Fibroblast of peridontal ligament (primary cell): ENCODE data around the gene PINLYP.
"Not testable (repeated sequence)": the region's sequence is repeated elsewhere in the genome, so short reads cannot be mapped to it uniquely, and the experiment has no call there.

Experiments
- DNase-seq: peaks from one replicate; pipeline ENCODE4 v3.0.0-alpha.2; 2010; ENCODE audit errors: extremely low read depth

The PINLYP gene

DNA sequence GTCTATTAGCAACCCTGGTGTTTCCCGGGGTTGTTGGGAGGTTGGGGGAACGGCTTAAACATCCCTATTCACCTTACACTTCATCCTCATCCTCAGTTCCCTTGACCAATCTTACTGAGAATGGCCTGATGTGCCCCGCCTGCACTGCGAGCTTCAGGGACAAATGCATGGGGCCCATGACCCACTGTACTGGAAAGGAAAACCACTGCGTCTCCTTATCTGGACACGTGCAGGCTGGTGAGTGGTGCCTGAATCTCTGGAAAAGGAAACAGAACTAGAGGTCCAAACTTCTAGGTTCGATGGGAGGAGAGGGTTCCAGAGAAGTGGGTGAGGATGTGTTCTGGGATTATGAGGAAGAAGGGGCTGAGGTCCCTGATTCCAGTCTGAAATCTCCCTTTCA lies 5.9 kb downstream of the PINLYP start:
- DNase-seq, result no peak

GRCh38 chr19:43582495-43582894 lies 6.9 kb downstream of the PINLYP start:
- DNase-seq, result no peak

DNA sequence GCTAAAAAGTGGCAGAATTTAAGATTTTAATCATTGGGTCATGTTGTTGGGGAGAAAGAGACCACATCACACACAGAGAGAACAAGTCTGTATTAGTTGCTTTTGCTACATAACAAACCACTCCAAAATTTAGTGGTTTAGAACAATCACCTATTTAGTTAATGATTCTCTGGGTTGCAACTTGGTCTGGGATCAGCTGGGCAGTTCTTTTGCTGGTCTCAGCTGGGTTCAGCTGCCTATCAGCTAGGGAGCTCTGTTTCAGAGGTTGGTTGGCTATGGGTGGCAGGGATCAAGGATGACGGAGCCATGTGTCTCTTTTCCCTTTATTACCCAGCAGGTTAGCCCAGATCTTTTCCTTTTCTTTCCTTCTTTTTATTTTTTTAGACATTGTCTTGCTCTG lies 8.9 kb downstream of the PINLYP start:
- DNase-seq, result no peak

DNA sequence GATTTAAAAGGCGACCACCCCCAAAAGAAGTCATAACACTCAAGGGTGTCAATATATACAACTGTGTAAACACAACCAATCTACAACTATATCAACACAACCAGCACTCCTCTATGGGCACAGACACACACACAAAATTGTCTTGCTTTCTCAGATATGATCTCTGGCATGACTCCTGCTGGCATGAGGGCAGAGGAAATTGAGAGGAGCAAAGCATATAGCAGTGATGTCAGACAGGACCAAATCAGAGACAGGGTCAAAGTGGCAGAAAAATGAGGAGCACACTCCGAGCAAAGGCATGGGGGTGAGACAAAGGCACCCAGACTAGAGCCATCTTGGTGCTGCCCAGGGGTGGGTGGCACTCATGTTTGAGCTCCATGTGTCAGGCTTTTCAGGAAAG lies 10.7 kb downstream of the PINLYP start:
- no peak for DNase-seq

- DNase-seq, result not testable (repeated sequence)
These were observed 11.4 kb downstream of the PINLYP start for GRCh38 chr19:43587029-43587428.

- DNase-seq, result no peak
These were observed 13.7 kb downstream of the PINLYP start for GRCh38 chr19:43589277-43589676.

DNA sequence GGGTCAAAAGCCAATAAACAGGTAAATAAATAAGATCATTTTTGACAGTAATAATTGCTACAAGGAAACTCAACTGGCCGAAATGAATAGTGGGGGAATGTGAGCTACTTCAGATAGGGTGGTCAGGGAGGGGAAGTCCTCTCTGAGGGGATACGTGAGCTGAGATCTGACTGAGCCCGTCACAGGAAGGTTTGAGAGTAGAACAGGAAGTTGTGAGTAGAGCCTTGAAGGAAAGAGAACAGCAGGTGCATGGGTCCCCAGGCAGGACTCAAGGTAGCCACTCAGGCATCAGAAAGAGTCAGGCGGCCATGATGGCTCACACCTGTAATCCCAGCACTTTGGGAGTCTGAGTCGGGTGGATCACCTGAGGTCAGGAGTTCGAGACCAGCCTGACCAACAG lies 14.1 kb downstream of the PINLYP start:
- no peak for DNase-seq

DNA sequence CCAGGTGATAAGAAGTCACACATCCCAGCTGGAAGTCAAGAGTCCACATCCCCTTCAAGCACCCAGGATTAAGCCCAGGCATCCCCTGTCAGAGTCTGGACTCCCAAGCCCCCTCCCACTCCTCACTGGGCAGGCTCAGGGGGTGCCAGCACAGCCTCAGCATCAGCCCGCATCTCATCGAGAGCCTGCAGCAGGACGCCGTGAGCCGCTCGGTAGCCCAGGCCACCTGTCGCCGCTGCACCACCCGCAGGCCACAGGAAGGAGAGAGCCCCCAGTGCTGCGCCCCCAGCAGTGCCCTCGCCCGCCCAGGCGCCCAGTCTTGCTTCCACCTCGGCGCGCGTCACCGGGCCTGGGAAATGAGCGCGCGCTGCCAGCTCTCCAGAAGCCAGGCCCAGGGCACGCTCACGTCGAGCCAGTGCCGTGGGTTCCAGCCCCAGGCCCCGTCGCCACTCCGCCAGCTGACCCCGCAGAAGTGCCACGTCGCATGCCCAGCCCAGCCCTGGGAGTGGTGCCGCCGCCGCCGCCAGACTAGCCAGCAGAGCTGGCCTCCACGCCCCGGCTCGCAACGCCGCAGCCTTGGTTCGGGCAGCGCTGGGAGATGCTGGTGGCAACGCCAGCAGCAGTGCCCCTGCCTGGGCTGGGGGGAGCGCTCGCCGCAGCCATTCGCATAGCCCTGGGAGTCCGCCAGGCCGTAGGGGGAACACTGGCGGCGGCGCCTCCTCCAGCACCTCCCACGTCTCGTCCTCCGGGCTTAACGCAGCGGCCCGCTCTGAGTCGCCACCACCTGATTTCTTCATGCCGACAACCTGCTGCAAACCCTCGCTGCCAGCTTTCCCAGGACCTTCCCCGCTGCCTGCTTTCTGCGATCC lies 16.5 kb downstream of the PINLYP start:
- DNase-seq, result no peak

DNA sequence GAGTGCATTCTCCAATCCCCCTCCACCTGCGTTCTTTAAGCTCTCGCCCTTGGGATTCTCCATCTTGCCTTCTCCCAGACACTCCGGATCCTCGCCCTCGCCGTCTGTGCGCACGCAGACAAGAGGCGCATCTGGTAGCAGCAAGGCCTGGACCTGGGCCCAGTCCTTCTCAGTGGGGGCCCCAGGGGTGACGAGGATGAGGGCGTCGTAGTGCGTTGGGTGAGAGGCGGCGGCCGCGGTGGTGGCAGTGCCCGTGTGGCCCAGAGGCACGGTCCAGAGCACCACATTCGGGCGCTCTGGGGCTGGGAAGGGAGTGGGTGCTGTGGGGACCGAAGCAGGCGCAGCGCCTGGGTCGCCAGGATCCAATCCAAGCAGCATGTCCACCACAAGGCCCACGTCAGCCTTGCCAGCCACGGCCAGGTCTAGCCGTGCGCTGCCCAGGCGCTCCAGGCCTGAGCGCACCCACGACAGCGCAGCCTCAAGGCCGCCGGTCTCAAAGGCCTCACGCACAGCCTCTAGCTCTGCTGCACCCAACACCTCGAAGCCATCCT lies 17.3 kb downstream of the PINLYP start:
- DNase-seq, result no peak

GRCh38 chr19:43594081-43594697 lies 18.6 kb downstream of the PINLYP start:
- no peak for DNase-seq

GRCh38 chr19:43594710-43595604 lies 19.4 kb downstream of the PINLYP start:
- peak; percentile 50 for DNase-seq

GRCh38 chr19:43595605-43595998 lies 20.0 kb downstream of the PINLYP start:
- no peak for DNase-seq

- DNase-seq, result peak; percentile 99
These were observed 20.6 kb downstream of the PINLYP start, which contains the start of the genes IRGQ and ZNF576 for GRCh38 chr19:43595999-43596841. IRGQ (minus strand) TSS chr19:43596134; CDS start chr19:43595338, 796 bp downstream. ZNF576 (plus strand) TSS chr19:43596595; CDS start chr19:43597109, 514 bp downstream.

DNA sequence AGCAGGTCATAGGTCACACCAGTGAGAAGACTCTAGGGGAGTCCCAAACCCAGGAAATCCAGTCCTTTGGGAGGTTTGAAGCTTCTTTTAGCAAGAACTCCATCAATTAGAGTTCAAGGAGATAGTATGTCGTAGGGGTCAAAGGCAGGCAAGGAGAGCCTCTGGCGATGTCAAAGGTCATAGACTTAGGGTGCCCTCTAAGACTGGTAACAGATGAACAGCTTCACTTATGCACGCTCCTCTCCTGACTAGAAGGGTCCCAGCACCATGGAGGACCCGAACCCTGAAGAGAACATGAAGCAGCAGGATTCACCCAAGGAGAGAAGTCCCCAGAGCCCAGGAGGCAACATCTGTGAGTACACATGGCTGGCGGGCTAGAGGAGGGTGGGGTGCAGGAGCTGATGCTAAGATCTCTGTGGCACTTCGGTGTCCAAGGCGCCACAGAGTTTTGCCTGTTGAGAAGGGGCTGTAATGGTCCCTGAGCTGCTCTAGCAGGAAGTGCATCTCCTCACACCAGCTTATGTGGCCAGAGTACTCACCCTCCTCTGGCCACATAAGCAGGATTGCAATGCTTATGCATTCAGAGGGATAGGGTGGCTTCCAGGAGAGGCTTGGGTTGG lies 21.4 kb downstream of the PINLYP start:
- DNase-seq, result no peak

GRCh38 chr19:43597876-43598275 lies 22.3 kb downstream of the PINLYP start:
- no peak for DNase-seq

GRCh38 chr19:43598445-43599240 lies 23.0 kb downstream of the PINLYP start:
- DNase-seq, result no peak

- no peak for DNase-seq
These were observed 24.2 kb downstream of the PINLYP start for GRCh38 chr19:43599635-43600295.

GRCh38 chr19:43600326-43600725 lies 24.7 kb downstream of the PINLYP start:
- not testable (repeated sequence) for DNase-seq
